DMS 273 (cell line): ENCODE results near the gene SMIM38.

Experiments
- DNase-seq: peaks from one replicate; lab custom pipeline; 2025; ENCODE audit not compliant: unreplicated experiment; lab: John Stamatoyannopoulos, UW

The SMIM38 gene

GRCh38 chr11:69200331-69201065 lies 44.8 kb downstream of the SMIM38 start:
- DNase-seq = no peak

- DNase-seq = no peak
Measured at GRCh38 chr11:69201066-69201365, 45.3 kb downstream of the SMIM38 start.

- no peak for DNase-seq
Measured at GRCh38 chr11:69201764-69202370, 46.1 kb downstream of the SMIM38 start.

- no peak for DNase-seq
Measured at GRCh38 chr11:69202511-69203221, 46.9 kb downstream of the SMIM38 start.

GRCh38 chr11:69203381-69203780 lies 47.6 kb downstream of the SMIM38 start:
- no peak for DNase-seq

- DNase-seq = no peak
Measured at GRCh38 chr11:69203901-69204245, 48.1 kb downstream of the SMIM38 start.

- DNase-seq = no peak
Measured at GRCh38 chr11:69204246-69204940, 48.7 kb downstream of the SMIM38 start.

GRCh38 chr11:69204941-69205742 lies 49.4 kb downstream of the SMIM38 start:
- DNase-seq = no peak
